ENCODE measurements around the gene TMIGD1. TPM values are rescaled to one million over a fixed set of nuclear protein-coding genes. Genes with fewer than 3 reads are reported as not detected.

TMIGD1 gene
- total RNA-seq, 1 experiment from 2014 or later: not detected

DNA sequence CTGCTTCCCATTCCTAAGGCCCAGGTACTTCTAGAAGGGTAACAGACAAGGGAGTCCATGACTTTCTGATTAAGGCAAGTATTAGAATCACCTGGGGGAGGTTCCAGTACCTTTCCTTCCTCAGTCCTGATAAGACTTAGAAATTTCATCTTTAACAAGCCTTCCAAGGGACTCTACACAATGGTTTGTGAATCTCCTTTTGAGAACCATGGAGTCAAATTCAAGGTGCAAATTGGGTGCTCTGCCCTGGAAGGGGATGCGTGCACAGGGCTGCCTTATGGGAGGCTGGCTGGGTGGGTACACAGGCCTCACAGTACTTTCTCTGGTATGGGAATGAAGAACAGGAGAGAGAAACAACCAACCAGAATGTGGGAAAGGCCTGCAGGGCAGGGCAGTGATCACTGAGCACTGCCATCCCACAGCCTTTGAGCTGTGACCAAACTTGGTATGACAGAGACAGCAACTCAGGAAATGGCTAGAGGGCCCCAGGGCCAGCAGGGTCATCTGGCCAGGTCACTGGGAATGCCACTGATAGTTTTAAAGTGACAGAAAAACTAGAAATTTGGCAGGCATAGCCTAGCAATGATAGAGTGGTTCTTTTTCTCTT lies 3.6 kb upstream of the TMIGD1 start:
- peaks cover 13% of the 10 kb centered on the region for H3K27me3 Mint-ChIP-seq (ENCODE audit: low read depth)

More for the DNA sequence above, 3.6 kb upstream of the TMIGD1 start:
- H3K4me2 ChIP-seq (ENCODE audit: insufficient read depth, insufficient read length, low read length): no peak overlapping the region
- Mint-ChIP-seq H3K36me3 (ENCODE audit: insufficient read depth in 1 of 3, low read depth in 3 of 3) (no peaks in the 10 kb centered on the region), H3K27ac (no peak overlapping the region), H3K4me3 (no peak overlapping the region), H3K9me3 (no peaks in the 10 kb centered on the region), H3K4me1 (peaks cover 13 to 14% of the 10 kb centered on the region in 2 experiments)
- WGBS (ENCODE audit: extremely low coverage, insufficient read length, low lambda C conversion rate): no CpG with 5 or more reads among the region's 1 CpG
- H3K23ac ChIP-seq (ENCODE audit: insufficient read length, low read depth, low read length): no peak overlapping the region
- TF ChIP-seq, protein P1, sequence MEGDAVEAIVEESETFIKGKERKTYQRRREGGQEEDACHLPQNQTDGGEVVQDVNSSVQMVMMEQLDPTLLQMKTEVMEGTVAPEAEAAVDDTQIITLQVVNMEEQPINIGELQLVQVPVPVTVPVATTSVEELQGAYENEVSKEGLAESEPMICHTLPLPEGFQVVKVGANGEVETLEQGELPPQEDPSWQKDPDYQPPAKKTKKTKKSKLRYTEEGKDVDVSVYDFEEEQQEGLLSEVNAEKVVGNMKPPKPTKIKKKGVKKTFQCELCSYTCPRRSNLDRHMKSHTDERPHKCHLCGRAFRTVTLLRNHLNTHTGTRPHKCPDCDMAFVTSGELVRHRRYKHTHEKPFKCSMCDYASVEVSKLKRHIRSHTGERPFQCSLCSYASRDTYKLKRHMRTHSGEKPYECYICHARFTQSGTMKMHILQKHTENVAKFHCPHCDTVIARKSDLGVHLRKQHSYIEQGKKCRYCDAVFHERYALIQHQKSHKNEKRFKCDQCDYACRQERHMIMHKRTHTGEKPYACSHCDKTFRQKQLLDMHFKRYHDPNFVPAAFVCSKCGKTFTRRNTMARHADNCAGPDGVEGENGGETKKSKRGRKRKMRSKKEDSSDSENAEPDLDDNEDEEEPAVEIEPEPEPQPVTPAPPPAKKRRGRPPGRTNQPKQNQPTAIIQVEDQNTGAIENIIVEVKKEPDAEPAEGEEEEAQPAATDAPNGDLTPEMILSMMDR (conservative IDR thresholded peaks at IDR 0.05): no peak
- H3K4me1 ChIP-seq (ENCODE audit: insufficient read depth, low read length): peaks cover 3% of the 10 kb centered on the region; the same call in 1 of the 2 replicates
- H4K20me1 ChIP-seq (ENCODE audit: control insufficient read depth, insufficient read depth, insufficient read length): no peaks in the 10 kb centered on the region
- no peak overlapping the region for H3K4ac ChIP-seq (ENCODE audit: low read depth, low read length)
- no peak overlapping the region for H3K9ac ChIP-seq (ENCODE audit: extremely low read depth, insufficient read length, low read length)
- no peaks in the 10 kb centered on the region; the same call in 1 of the 2 replicates for H3K27me3 ChIP-seq (ENCODE audit: insufficient read depth, low read length)
- no peaks in the 10 kb centered on the region for H3K79me1 ChIP-seq (ENCODE audit: insufficient read depth, low read depth, low read length, poor library complexity, severe bottlenecking)
- H2BK15ac ChIP-seq (ENCODE audit: low read depth, low read length): no peak overlapping the region
- no peak overlapping the region for H2BK120ac ChIP-seq (ENCODE audit: low read depth, low read length, poor library complexity, severe bottlenecking)
- no peak for DNase-seq
- H3K18ac ChIP-seq (ENCODE audit: insufficient read length, low read depth, low read length): no peak overlapping the region
- no peaks in the 10 kb centered on the region for H3K23me2 ChIP-seq (ENCODE audit: insufficient read length, low read depth, low read length, poor library complexity, severe bottlenecking)
- H2AFZ ChIP-seq (ENCODE audit: low read length): no peak overlapping the region
- no peak overlapping the region for H2BK20ac ChIP-seq (ENCODE audit: low read depth, low read length, poor library complexity, severe bottlenecking)
- H2AK5ac ChIP-seq (ENCODE audit: insufficient read length, low read length): no peak overlapping the region
- H2BK5ac ChIP-seq (ENCODE audit: insufficient read length, low read length): no peak overlapping the region
- H4K5ac ChIP-seq (ENCODE audit: insufficient read length, low read depth, low read length): no peak overlapping the region
- no peak overlapping the region for H4K8ac ChIP-seq (replicated peaks; ENCODE audit: insufficient read length, low read depth, low read length)
- H3K79me2 ChIP-seq (ENCODE audit: insufficient read depth, low read length): no peaks in the 10 kb centered on the region
- no peak overlapping the region for H4K91ac ChIP-seq (ENCODE audit: insufficient read length, low read depth, low read length)
- no peak overlapping the region for H3K27ac ChIP-seq (ENCODE audit: insufficient read length, low read depth, low read length)
- no peak overlapping the region for H3K14ac ChIP-seq (ENCODE audit: insufficient read depth, low read length)
- H3K9me3 ChIP-seq (ENCODE audit: control insufficient read depth, low read depth, low read length): no peaks in the 10 kb centered on the region
- no peak overlapping the region for H3T11ph ChIP-seq (ENCODE audit: low read length)
- no peak overlapping the region for H2BK12ac ChIP-seq (ENCODE audit: insufficient read length, low read depth, low read length)
- H3K56ac ChIP-seq (ENCODE audit: insufficient read length, low read depth, low read length): no peak overlapping the region
